IPS-NIHi7 (cell line): ENCODE measurements around the gene CLPTM1L.
"Not testable (repeated sequence)": the region's sequence is repeated elsewhere in the genome, so short reads cannot be mapped to it uniquely, and the experiment has no call there.

Source experiments
- DNase-seq: peaks from one replicate; pipeline ENCODE4 v3.0.0; 2012; ENCODE audit warnings: mixed read lengths; ENCODE audit errors: extremely low spot score

Gene CLPTM1L

DNA sequence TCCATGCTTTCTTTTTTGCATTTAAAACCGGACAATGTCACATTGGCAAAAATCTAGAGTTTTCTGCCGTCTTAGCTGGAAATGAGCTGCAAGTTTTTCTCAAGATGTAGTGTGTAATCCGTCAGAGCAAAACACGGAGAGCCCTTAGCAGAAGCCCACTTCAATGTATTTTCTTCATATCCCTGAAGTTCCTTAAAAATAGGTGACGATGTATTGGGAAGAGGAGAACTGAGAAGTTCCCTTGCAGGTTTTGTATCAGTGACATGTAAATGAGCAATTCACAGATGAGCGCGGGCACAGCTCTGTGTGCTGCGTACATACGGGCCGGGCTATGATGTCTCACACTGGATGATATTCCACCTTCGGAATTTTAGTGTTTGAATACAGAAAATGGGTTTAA is 14.8 kb upstream of the CLPTM1L start:
- DNase-seq: no peak

DNA sequence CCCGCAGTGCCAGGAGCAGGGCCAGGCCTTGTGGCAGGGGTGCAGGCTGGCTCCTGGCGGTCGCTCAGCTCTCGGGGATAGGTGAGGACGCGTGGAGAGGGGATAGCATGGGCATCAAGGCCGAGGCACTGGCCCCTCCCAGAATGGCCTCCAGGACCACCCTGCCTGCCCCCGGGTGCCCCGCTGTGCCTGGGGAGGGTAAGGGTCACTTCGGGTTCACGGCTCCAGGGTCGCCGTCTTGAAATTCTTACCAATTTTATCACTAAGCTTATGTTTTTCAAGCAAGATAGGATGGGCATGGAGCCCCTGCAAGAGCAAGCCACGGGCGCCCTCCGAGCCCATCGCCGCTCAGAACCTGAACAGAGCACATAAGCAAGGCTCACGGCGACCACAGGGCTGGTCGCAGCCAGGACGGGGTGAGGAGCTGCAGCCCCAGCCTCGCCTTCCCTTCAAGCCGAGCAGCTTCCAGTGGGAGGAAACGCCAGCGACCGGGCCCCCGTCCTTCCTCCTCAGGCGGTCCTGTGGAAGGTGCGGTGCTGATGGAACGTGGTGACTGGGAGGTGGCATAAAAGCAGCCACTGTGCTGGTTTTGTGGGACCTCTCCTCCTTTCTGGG is 14.2 kb upstream of the CLPTM1L start:
- DNase-seq: no peak

DNA sequence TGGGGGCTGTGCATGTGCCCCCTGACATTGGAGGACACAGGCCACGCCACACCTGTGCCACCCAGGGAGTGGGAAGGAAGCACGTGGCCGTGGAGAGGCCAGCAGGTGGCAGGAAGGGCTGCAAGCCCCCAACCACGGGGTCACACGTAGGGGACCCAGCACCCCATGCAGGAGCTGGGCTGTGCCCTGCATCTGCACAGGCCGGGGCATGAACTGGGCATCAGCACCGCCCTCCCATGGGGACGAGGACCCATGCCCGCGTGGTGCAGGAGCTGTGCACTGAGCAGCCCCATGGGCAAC is 13.8 kb upstream of the CLPTM1L start:
- DNase-seq: no peak

DNA sequence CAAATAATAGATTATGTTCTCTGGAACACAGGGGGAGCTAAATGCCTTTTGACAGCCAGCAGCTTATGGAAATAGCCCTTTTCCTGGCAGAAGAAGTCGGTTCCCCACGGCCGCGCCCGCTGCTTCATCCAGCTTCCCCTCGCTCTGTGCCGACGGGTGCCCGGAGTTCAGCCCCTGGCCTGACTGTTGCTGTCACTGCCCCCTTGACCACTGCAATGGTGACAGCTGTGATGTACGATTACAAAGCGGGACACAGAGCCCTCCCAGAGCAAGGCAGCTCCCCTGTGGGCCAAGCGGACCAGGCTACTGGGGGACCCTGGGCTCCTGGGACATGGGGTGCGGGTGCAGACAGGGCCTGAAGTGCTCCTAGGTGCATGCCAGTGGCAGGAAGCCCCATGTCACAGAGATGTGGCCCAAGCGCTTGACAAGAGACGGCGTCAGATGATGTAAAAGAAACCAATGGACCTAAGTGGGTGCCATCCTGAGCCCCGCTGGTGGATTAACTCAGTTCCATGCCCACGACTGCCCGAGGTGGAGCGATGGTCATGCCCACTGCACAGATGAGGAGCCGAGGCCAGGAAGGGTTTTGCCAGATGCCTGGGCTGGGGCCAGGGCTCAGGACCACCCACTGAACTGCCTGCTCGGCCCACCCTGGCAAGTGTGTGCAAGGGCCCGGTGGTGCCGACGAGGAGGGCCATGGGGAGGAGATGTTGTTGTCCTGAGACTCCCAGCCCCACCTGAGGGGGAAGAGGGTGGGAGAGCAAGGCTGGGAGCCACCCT is 13.2 kb upstream of the CLPTM1L start:
- DNase-seq: no peak

DNA sequence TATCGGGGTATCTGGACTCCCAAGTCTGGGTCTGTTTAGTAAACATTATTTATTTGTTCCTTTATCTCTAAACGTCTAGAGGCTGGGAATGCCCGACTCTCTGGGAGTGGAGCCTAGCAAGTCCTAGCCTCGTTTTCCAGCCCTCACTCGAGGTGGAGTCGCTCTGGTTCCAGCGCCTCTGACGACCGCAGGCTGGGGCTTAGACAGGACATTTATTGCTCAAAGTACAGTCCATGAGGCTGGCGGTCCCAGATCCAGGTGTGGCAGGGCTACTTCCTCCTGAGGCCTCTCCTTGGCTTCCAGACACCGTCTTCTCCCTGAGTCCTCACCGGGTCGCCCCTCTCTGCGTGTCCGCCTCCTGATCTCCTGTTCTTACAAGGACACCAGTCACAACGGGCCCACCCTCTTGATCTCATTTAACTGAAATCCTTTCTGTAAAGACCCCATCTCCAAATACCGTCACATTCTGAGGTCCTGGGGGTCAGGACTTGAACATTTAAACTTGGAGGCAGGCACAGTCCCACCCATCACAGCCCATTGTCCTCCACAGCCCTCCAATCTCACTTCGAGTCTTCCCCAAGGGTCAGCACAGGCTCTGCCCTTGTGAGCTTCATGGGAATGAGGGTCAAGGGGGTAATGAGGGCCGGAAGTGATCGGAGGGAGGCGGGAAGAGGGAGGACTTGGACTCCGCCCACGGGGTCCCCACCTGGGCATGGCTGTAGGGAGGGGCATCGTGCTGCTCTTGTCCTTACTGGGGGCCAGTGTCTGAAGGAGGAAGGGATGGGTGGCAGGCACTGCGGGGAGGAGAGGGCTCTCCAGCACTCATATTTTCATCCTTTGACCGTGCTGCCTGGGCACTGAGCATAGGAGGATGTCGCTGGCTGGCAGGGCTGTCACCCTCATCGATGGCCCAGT is 12.2 kb upstream of the CLPTM1L start:
- no peak for DNase-seq

DNA sequence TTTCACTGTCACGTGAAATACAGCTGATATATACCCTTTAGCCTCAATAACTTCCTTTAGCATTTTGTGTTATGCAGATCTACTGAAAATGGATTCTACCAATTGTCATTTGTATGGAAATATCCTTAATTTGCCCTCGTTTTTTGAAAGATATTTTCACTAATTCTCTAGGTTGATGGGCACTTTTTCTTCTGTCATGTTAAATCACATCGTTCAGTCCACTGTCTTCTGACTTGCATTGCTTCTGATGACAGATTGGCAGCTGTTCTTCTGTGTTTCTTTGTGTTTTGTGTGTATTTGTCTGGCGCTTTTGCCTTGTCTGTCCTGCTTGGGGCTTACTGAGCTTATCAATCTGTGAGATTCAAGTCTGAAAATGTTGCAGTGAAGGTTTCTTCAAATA is 9.7 kb upstream of the CLPTM1L start:
- no peak for DNase-seq

DNA sequence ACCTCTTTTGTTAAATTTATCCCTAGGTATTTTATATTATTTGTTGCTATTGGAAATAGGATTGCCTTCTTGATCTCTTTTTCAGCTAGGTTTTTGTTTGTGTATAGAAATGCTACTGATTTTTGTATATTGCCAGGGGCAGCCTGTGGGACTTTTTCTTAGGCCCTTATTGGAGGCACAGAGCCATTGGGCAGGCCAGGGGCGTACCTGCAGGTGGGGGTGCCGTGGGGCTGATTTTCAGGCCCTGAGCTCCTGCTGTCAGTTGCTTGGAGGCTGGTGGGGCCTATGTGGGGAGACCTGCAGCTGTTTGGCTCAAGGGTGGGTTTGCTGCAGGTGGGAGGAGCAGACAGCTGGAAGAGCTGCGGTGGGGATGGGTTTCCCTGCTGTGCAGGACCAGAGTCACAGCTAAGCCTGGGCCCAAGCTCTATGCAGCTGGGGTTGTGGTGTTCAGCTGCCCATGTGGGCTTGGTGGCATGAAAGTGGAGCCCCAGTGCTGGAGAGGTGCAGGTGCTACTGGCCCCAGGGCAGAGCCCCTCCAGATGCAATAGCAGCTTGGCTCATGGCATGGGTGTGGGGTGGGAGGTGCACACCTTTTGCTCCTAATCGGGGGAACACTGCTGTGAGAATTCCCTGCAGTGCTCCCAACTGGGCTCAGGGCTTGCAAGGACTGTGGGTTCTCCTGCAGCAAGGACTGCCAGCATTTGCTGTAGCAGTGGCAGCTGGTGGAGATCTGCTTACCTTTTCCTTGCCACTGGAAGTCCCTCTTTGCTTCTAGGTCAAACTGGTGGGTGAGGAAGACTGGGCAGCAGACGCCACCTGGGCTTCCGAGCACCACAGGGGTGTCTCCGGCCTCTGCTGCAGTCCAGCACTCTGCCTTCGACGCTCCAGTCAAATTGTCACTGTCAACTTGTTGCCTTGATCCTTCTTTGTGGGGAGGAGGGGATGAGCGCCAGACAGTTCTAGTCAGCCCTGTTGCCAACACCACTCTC is 7.6 kb upstream of the CLPTM1L start:
- no peak for DNase-seq

DNA sequence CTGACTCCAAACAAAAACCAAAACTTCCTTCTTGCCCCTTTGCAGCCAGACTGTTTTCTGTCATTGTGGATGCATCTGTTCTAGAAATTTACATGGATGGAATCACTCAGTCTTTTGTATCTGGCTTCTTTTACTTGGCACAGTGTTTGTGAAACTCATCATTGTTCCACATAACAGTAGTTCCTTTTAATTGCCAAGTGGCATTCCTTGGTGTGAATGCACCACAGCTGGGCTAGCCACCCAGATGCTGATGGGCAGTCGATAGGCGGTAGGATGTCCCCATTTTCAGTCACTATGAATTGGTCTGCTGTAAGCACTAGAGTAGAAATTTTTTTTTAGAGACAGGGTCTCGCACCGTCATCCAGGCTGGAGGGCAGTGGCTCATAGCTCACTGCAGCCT is 6.3 kb upstream of the CLPTM1L start:
- DNase-seq: no peak

DNA sequence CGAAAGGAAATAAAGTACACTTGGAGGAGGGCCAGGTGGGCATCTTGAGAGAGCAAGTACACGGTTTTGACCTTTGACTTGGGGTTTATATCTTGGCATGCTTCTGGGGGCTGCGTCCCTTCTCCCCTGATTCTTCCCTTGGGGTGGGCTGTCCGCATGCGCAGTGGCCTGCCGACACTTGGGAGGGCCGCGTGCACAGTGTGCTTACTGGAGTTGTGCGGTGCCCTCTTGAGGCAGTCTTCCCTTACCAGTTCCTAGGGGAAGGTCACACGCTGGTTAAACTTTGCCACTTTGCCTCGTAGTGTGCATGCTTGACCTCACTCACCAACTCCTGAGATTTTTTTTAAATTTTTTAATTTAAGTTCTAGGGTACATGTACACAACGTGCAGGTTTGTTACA is 4.3 kb upstream of the CLPTM1L start:
- no peak for DNase-seq

DNA sequence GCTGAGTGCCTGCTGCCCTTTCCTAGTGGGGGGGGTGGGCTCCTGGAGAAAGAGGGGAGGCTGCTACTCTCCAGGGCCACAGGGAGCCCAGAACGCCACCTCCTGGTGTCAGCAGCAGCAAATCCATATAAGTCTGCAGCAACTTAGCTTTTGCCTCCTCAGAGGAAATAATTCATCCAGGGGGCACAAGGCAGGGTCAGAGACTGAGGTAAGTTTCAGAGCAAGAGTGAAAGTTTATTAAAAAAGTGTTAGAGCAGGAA is 4.0 kb upstream of the CLPTM1L start:
- peak; percentile 47 for DNase-seq

DNA sequence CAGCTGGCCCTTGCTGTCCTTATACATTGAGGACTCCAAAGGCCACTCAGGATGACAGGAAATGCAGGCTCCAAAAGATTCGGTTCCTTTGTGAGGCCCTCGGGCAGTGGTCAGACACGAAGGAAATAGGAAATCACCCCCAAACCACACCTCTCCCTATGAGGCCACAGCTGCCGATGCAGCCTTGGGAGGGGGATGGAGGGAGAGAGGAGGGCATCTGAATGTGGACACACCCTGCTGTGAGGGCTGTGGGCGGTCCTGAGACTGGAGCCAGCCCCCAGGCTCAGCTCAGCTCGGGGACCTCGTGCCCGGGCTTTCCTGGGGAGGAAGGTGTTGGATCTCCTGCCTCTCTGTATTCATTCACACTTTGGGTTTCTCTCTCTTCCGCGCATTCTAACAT is 2.7 kb upstream of the CLPTM1L start:
- DNase-seq: no peak

DNA sequence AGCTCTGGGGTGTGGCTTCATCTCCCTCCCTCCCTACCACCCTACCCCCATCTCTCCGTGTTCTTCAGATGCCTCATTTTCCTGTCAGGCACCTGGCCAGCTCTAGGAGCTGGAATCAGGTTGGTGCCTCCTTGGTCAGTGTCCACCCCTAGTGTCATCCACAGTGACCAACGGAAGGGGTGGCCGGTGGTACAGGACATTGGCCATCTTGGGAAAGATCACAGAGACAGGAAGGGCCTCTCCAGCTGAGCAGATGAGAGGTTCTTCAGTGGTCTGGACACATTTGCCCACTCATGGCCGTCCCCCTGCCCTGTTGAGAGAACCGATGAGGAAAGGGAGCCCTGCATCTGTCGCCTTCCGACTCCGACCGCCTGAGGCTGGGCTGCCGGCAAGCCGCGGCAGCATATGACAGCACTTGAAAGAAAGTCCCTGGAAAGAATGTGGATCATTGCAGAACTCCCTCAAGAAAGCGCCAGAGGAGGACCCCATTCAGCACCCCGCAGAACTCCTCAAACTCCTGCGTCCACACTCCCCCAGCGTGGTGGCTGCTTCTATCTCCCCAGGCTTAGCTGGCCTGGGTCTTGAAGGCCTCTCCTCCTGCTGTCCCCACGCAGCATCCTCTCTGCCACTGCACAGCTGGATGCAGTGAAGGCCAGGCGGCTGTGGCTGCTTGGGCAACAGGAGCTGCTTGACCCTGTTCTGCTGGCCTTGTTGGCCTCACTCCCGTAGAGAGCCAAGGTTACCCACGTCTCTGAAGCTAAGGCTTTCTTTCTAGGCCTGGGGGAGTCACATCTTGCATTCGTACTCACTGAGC is 1.9 kb upstream of the CLPTM1L start:
- no peak for DNase-seq

DNA sequence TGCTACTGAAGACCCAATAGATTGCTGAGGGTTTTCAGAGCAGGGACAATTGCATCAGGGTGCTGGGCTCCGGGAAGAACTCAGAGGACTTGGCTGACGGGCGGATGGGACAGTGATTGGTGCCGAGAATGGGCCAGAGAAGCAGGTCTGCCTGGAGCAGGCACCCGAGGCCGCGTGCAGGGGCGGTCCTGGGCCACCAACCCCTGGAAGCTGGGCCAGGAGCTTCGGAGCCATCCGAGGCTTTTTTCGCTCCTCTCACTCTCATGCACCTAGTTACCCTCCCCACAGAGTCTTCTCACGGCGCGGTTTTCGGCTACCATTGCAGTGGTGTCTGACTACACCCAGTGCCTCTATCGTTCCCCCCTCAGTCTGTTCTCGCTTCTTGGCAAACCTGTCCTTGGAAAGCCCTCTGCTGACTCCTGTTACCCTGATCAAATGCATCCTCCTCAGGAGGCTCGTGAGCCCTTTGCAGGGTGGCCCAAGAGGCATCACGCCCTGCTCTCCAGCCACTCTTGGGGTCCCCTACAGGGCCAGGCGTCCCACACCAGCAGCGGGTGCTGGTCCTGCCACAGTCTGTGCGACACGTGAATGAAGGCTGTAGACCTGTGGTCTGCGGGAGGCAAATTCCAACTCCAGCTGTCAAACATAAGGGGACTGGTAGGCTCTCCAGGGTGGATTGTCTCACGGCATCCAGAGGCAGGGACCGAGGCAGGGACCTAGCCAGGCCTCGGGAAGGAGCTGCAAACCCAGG is 1.2 kb upstream of the CLPTM1L start:
- DNase-seq: no peak

DNA sequence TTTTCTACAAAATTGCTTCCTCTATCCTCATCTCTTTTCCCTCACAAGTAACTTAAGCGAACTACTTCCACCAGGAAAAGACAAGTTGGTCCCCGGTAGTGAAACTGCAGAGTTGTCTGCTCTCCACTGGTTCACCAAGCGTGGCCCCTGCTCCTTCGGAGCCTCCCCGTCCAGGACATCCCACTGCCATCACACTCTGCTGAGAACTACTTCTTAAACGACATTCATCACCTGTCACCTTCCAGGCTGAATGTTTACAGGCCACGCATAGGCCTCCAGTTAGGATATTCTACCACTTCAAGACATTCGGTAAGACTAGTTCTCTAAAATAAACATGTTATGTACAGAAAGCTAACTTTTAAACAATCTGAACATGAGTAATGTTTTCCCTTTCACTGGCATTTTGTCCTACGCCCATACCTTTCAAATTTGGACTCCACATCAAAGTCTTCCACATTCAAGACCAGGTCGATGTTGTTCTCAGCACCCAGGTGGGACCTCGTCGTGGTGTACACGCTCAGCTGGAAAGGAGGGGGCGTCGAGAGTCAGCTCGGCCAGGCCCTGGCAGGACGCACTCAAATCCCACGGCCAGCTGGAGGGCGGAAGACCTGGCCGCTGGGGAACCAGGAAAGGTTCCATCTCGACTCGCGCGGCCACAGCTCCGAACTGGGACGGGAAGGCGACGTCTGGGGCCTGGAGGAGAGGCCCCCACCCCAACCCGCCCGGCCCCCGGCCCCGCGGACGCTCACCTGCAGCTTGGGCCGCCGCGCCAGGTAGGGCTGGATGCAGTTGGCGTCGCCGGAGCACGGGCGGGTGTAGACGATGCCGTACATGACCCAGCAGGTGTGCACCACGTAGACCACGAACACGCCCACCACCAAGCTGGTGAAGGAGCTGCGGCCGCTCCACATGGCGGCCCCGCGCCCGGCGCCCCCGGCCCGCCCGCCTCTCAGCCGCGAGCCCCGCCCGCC is 683 bp downstream of the CLPTM1L start:
- peak; percentile 41 for DNase-seq

DNA sequence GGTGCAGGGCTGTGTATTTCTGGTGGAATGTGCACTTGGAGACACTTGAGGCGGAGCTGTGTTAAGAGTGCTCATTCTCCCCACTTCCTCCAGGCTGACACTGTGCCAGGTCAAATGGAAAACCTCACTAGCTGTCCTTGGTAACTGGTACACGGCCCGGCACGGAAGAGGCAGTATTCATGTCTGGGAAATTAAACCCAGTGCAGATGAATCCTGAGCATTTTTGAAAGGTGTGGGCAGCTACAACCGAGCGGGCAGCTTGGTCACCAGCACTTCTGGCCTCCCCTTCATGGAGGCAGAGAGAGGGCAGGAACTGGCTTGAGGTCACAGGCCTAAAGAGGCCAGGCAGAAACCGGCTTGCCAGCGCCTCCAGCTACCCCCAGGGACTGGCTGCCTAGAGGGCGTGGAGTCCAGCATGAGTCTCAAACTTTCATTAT is 1.6 kb downstream of the CLPTM1L start:
- DNase-seq: no peak

DNA sequence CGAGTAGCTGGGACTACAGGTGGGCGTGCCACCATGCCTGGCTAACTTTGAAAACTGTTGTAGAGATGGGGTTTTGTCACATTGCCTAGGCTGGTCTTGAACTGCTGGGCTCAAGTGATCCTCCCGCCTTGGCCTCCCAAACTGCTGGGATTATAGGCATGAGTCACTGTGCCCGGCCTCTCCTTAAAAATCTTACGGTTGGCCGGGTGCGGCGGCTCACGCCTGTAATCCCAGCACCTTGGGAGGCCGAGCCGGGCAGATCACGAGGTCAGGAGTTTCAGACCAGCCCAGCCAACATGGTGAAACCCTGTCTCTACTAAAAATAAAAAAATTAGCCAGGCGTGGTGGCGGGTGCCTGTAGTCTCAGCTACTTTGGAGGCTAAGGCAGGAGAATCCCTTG is 2.2 kb downstream of the CLPTM1L start:
- DNase-seq: not testable (repeated sequence)

DNA sequence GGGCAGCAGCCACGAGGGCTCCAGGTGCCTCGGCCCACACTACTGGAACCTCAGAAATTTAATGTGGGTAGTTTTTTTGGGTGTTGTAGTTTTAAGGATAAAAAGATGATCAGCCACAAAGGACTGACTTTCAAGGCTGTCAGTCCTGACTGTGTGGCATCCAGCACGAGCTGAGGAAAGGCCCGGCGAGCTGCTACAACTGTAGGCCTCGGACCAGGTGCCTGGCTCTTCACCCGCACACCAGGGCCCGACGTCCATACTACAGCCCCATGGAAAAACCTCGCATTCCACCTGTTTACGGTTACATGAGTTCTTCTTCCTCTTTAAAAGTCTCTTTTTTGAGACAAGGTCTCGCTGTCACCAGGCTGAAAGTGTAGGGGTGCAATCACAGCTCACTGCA is 2.6 kb downstream of the CLPTM1L start:
- DNase-seq: no peak

DNA sequence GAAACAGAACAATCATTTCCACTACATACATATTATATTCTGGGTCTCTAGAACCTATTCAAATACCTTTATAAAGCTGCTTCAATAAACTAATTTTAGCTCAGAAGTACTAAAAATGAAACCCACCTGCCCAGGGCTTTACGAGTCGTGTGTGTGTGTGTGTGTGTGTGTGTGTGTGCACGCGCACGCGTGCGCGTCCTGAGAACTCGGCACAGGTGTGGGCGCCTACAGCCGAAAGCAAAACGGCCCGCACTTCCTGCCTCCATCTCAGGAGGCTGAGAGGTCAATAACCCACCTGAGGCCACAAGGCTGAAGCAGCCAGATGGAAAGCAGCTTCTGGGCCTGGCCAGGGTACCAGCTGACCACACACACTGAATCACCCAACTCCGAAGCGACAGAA is 3.0 kb downstream of the CLPTM1L start:
- no peak for DNase-seq

DNA sequence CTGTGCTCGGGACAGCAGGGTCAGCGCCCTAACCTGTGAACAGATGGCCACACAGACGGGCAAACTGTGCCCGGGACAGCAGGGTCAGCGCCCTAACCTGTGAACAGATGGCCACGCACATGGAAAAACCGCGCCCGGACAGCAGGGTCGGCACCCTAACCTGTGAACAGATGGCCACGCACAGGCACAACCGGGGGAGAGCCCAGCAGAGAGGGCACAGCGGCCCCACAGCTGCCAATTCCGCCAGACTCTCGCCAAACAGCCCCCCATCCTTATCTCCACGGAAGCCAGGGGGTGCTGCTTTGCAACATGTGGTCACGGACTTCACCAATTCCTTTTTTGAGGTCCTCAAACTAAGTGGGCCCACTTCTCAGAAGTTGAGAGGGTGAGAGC is 5.1 kb downstream of the CLPTM1L start:
- not testable (repeated sequence) for DNase-seq
